HG02798 (cell line): ENCODE data around the gene ATP10A.

Source experiments
- ATAC-seq: cut with Tn5 transposase; IDR thresholded peaks from one replicate; pipeline ENCODE4 v1.9.1; 2021; ENCODE audit warnings: mild to moderate bottlenecking; ENCODE audit not compliant: unreplicated experiment, poor library complexity

The ATP10A gene

GRCh38 chr15:25691544-25692430 is 171.3 kb downstream of the ATP10A start:
- ATAC-seq, result no peak

DNA sequence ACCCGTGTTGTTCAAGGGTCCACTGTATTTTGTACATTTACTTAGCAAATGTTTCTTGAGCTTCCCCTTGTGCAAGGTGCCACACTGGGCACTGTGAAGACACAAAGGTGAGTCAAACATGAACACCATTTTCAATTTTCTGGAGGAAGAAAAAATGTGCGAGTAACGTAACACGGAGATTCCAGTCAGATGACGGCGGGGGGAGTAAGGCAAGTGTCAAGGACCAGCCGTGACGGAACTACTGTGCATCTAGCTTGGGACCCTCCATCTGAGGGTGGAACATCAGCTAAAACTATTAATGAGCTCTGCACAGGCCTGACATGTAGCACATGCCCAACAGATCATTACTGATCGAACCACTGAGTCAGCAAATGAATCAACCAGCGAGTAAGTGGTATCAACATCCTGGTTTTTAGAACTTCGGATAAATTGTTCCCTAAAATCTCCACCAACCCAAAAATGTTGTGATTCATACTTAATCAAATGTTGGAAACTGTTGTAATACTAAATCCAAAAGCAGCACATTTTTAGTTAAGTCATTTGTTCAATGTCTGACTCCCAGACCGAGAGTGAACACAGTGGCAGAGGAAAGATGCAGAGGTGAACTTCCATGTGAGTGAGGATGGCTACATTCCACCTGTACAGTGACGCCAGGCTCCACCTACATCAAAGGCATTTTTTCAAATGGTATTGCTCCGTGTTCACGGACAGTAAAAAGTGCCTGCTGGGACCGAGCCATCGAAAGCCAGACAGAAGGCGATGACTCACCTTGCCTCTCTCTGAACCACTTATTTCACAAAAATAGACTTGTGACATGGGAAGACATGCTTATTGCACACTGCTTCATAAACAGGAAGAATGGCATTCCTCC is 172.2 kb downstream of the ATP10A start:
- no peak for ATAC-seq

DNA sequence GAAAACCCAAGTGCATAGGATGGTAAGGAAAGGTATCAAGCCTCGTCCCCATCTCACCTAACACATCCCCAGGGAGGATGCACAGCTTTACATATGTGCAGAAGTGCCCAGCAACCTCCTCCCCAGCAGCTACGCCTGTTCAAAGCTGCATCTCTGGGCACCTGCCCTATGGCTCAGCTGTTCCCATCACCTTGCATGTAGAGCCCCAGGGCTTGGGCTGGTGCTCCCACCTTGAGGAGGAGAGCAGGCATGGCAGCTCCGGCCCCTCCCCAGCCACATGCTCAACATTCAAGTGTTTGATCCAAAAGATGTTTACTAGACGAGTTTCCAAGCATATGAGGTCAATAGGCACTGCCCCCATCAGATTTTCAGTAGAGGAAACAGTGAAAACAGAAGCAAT is 173.5 kb downstream of the ATP10A start:
- no peak for ATAC-seq

DNA sequence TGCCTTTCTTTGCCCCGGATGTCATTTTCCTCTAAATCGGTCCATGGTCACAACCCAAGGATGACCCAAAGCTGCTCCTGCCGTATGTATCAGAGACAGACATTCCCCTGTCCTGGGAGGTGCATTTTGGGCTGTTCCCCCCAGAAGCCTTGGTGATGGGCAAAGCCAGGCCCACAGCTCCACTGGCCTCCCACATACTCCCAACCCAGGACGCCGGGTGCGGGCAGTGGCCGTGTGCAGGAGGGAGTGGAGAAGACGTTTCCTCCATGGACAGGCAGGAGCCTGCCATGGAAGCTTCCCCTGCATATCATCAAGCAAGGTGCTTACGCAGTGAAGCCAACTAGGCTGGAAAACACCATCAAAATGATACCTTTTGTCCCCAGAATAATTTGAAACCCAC is 175.0 kb downstream of the ATP10A start:
- ATAC-seq, result no peak

- no peak for ATAC-seq
Measured at GRCh38 chr15:25687689-25688088, 175.4 kb downstream of the ATP10A start.

DNA sequence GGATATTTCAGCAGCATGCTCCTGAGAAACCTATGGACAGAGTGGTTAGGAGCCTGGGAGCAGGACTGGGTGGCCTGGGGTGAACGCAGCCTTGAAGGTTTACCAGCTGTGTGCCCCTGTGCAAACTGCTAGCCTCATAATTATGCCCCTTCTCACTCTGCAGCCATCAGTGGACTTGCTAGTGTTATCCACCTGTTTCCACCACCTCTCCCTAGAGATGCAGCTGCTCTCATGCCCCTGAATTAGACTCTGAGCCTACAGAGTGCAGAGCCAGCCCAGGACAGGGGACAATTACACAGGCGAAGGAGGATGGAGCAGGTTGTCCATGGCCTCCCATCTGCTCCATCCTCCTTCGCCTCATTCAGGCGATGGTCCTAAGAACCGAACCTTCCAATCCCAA is 175.9 kb downstream of the ATP10A start:
- no peak for ATAC-seq

GRCh38 chr15:25686780-25687179 is 176.3 kb downstream of the ATP10A start:
- ATAC-seq, result no peak

DNA sequence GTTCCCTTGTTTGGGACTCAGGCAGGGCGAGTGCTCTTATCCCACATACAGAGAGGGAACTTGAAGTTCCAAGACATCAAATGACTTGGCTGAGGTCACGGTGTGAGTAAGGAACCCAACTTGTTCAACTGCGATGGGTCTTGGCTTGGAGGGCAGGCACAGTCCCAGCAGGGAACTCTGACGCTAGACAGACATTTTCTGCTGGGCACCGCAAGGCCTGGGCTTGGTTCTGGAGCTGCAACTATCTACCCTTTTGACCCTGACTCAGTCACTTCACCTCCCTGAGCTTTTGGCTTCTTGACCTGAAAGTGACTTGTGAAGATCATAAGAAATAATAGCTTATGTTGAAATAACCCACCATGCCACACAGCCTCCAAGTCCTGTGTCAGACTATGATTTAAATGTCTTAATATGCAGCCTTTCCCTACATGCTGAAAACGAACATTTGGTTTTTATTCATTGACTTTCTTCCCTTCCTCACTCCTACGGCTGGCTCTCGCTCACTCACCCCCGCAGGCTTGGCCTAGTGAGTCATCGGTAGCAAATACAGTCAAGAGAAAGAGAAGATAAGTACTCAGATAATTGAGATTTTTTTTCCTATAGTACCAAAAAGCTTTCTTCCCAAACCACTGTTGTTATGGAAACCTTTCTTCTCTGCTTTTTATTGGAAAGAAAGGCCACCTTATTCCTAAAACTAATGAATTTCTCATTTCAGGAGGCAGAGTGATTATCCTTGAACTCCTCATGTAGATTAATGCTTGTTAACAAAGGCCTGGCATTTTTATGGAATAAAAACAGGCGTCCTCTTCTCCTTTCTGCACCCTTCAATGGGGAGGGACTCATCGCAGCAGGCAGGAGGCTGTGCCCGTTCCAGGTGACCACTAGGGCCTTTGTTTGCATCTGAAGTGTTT is 178.4 kb downstream of the ATP10A start:
- ATAC-seq, result no peak

DNA sequence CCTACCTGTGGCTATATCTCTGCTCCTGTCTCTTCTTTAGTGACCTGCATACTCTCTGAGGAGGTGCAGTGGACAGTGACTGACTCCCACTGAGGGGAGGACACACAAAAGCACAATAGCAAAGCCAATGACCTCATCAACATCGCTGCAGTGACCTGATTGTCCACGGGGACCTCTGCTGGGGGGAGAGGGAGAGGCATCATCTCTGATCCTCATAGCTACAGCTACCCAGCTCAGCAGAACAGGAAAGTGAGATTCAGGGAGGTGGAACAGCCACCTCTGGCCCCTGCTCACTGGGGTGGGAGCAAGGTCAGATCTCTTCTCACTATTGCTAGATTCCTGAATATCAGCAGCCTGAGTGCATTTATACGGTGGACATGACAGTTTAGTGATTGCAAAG is 179.2 kb downstream of the ATP10A start:
- no peak for ATAC-seq

GRCh38 chr15:25683415-25683814 is 179.7 kb downstream of the ATP10A start:
- no peak for ATAC-seq

DNA sequence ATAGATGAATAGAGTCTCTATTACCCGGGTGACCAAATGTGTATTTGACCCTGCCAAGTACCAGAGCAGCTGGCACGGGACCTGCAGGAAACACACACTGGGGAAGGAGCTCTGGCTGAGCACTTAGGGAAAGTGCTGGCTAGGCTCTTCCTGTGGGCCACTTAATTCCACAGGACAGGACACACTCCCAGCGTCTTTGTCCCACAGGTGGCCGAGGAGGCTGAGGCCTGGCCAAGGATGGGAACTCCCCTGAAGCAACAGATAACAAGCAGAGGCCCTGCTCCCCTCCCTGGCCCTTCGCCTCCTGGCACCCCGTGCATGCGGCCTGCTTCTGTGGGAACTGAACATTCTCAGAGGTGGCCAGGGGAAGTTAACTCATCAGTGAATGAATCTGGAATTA is 180.8 kb downstream of the ATP10A start:
- ATAC-seq, result no peak

- no peak for ATAC-seq
Measured at GRCh38 chr15:25680686-25681025, 182.5 kb downstream of the ATP10A start.

GRCh38 chr15:25679964-25680685 is 183.0 kb downstream of the ATP10A start:
- ATAC-seq, result no peak

DNA sequence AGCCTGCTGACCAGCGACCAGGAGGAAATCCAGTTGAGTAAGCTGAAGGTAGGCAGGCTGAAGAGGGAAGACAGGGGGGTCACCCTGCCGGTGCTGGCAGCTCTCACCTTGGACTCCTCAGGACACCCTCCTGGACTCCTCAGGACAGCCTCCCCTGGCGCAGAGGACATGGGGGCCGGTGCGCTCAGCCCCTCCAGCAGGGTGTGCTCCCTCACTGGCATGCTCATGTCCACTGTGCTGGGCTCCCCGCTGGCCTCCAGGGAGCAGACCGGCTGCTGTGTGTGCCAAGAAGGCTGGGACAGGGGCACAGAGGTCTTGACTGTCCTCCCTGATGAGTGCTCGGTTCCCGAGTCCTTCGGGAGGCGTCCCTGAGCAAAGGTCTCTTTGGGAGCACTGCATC is 183.6 kb downstream of the ATP10A start:
- ATAC-seq, result no peak

- ATAC-seq, result no peak
Measured at GRCh38 chr15:25678500-25678855, 184.6 kb downstream of the ATP10A start.

DNA sequence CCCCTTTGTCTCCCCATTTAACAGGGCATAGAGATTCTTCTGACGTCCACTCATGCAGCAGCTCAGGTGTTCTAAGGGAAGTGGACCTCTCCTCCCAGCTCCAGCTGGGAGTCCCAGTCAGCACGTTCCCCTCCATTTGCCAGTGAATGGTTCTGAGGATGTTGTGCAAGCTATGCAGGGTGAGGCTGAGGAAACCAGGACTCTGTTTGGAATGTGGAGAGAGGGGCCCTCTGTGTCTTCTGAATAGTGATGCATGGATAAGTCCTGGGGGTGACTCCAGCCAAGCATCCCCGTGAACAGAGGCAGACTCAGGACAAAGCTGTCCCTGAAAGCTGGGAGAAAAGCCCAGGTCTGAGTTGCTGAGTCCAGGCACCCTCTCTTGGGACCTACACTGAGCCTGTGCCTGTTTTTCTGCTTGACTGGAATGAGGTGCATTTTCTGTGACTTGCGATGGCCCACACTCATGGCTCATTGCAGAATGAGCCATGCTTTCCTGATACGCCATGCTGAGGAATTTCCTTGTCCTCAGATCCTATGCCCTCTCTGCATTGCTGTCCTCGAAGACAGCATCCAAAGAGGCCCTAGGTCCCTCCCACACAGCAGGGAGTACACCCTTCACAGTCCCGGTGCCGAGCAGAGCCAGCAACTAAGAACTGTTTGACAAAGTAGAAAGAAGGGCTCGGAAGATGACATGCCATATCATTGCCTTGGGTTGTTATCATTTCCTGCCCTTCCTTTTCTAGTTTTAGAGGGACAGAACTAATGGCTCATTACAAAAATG is 185.2 kb downstream of the ATP10A start:
- no peak for ATAC-seq

DNA sequence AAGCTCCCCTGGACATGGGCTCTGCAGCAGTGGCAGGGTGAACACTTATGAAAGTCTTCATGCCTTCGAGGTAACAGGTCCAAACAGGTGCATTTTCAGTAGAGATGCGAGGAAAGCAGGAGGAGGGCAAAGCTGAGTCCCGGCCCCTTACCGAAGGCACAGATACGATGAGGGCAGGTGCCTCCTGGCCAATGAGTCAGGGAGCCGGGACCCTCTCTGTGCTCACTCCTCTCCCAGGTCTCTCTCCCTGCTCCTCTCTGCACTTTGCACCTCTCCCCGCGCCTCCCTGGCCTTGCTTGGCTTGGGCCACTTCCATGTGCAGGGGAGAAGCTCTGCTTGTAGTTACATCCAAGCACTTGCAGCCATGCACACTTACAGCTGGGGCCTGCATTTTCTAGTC is 187.1 kb downstream of the ATP10A start:
- ATAC-seq, result no peak

- ATAC-seq, result no peak
Measured at GRCh38 chr15:25675396-25675795, 187.7 kb downstream of the ATP10A start.

DNA sequence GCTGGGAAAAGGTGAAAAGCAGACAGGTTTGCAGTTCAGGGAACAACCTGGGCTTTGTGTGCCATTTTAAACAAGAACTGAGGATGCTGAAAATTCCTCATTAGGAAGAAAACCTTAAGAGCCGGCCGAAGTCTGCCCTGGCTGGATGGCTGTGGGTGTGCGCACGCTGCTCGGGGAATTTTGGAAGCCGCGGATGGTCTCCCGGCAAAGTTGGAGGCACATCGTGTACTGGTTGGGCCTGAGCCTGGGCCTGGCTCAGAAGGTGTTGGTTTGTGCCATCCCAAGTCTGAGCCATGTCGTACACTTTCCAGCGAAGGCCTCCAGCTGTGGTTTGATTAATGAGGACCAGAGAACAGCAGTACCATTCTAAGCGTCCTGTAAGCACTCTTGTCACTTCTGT is 188.2 kb downstream of the ATP10A start:
- ATAC-seq, result no peak
